K562 (cell line): ENCODE measurements around the gene GMDS.

Experiments used
- EZH2 ChIP-seq: IDR thresholded peaks from 2 replicates; pipeline ENCODE4 v1.6.1; 2012; ENCODE audit warnings: low read depth, mild to moderate bottlenecking, inconsistent platforms, low read length, borderline replicate concordance
- FOXA1 ChIP-seq: fragments of 450-650 bp; IDR thresholded peaks from 2 replicates; pipeline ENCODE4 v1.6.1; 2016; ENCODE audit warnings: mild to moderate bottlenecking, borderline replicate concordance
- FOXJ2 ChIP-seq: fragments of 200-800 bp; sonication (Bioruptor generic); IDR thresholded peaks from 2 replicates; pipeline ENCODE4 v1.6.1; 2016; ENCODE audit warnings: missing genetic modification characterization, missing compliant biosample characterization
- GABPB2 ChIP-seq: fragments of 250-450 bp; sonication (Bioruptor Pico); conservative IDR thresholded peaks from 2 replicates; pipeline ENCODE4 v1.5.1; 2021; ENCODE audit warnings: mild to moderate bottlenecking
- RAD21 ChIP-seq, 2 experiments: fragments of 250-450 bp in 1 of 2; fragments of 450-650 bp in 1 of 2; sonication (Bioruptor Pico) in 1 of 2; formaldehyde crosslinking in 1 of 2; IDR thresholded peaks in 1 of 2; conservative IDR thresholded peaks in 1 of 2; 2 replicates each; pipeline versions ENCODE4 v1.4.0 to v1.8.0; 2020 to 2022; ENCODE audit warnings: mild to moderate bottlenecking in 2 of 2, moderate library complexity in 1 of 2
- RERE ChIP-seq: sonication (generic); formaldehyde crosslinking; IDR thresholded peaks from 2 replicates; pipeline ENCODE4 v1.8.0; 2023; ENCODE audit warnings: missing genetic modification reagents, mild to moderate bottlenecking, borderline replicate concordance
- SFPQ ChIP-seq: fragments of 200-400 bp; formaldehyde crosslinking; IDR thresholded peaks from 2 replicates; pipeline ENCODE4 v1.6.1; 2017; ENCODE audit warnings: mild to moderate bottlenecking, low read depth, low read length, moderate library complexity

GRCh38 chr6:2258112-2258511 lies 12.7 kb upstream of the GMDS start:
- TF ChIP-seq SFPQ (no peak), FOXJ2 (tag) (no peak), RAD21 (CRISPR knock-in tag; conservative IDR thresholded peaks at IDR 0.05 in 1 of 2, IDR thresholded peaks at IDR 0.05 in 1 of 2) (no peak), FOXA1 (no peak), RERE (no peak), EZH2 (no peak), GABPB2 (no peak)
